CD14-positive monocyte (primary cell): ENCODE results near the gene COTL1. TPM values are rescaled to one million over a fixed set of nuclear protein-coding genes. Genes with fewer than 3 reads are reported as not detected.

Experiments
- DNase-seq, 3 donors: peaks; one replicate each; pipeline ENCODE4 v3.0.0-alpha.2; 2011 to 2022
- H2AFZ ChIP-seq: 2 replicates; pipeline ENCODE4 v1.6.0; 2012; ENCODE audit warnings: mild to moderate bottlenecking, low read depth, low read length, inconsistent platforms; ENCODE audit not compliant: insufficient read depth, poor library complexity, severe bottlenecking
- H3K27ac ChIP-seq, 2 donors: 1 replicate in 1 of 2; 2 replicates in 1 of 2; pipeline ENCODE4 v1.5.1; 2012 to 2013; ENCODE audit warnings: low read length in 2 of 2, control low read depth in 1 of 2, inconsistent platforms in 1 of 2, low read depth in 1 of 2, mild to moderate bottlenecking in 1 of 2
- H3K27me3 ChIP-seq, 2 donors: one replicate each; pipeline versions ENCODE4 v1.6.0 to v1.6.1; 2011 to 2013; ENCODE audit warnings: low read length in 2 of 2; ENCODE audit not compliant: control insufficient read depth in 2 of 2, insufficient read depth in 2 of 2
- H3K36me3 ChIP-seq, 2 donors: replicated peaks in 1 of 2; 1 replicate in 1 of 2; 2 replicates in 1 of 2; pipeline versions ENCODE4 v1.5.1 to v1.6.1; 2012 to 2013; ENCODE audit warnings: low read length in 2 of 2, control low read depth in 1 of 2, inconsistent platforms in 1 of 2, mild to moderate bottlenecking in 1 of 2; ENCODE audit not compliant: insufficient read depth in 2 of 2, control insufficient read depth in 1 of 2
- H3K4me1 ChIP-seq, 2 donors: 1 replicate in 1 of 2; 2 replicates in 1 of 2; pipeline versions ENCODE4 v1.5.1 to v1.6.1; 2012 to 2013; ENCODE audit warnings: low read length in 2 of 2, control low read depth in 1 of 2, inconsistent platforms in 1 of 2, mild to moderate bottlenecking in 1 of 2, moderate library complexity in 1 of 2; ENCODE audit not compliant: insufficient read depth in 2 of 2, control insufficient read depth in 1 of 2
- H3K4me2 ChIP-seq: replicated peaks from 2 replicates; pipeline ENCODE3; 2012; ENCODE audit warnings: low read length, moderate library complexity, mild to moderate bottlenecking; ENCODE audit not compliant: poor library complexity, severe bottlenecking; ENCODE audit errors: extremely low read depth
- H3K4me3 ChIP-seq, 3 experiments: fragments of 200-600 bp in 1 of 3; sonication (generic) in 1 of 3; replicated peaks in 1 of 3; 1 replicate in 2 of 3; 2 replicates in 1 of 3; pipeline ENCODE4 v1.5.1; 2011 to 2013; ENCODE audit warnings: low read length in 3 of 3, mild to moderate bottlenecking in 3 of 3, control low read depth in 2 of 3, low read depth in 2 of 3, inconsistent platforms in 1 of 3, moderate library complexity in 1 of 3
- H3K79me2 ChIP-seq: 2 replicates; pipeline ENCODE4 v1.6.0; 2012; ENCODE audit warnings: mild to moderate bottlenecking, control low read depth, inconsistent platforms, low read length, moderate library complexity; ENCODE audit not compliant: insufficient read depth
- H3K9ac ChIP-seq: 2 replicates; pipeline ENCODE4 v1.6.0; 2017; ENCODE audit warnings: low read length, mild to moderate bottlenecking; ENCODE audit not compliant: insufficient read depth, poor library complexity, severe bottlenecking
- H3K9me3 ChIP-seq, 2 donors: replicated peaks in 1 of 2; 1 replicate in 1 of 2; 2 replicates in 1 of 2; pipeline versions ENCODE4 v1.5.1 to v1.6.1; 2012 to 2013; ENCODE audit warnings: low read length in 2 of 2, control low read depth in 1 of 2; ENCODE audit not compliant: control insufficient read depth in 1 of 2, insufficient read depth in 1 of 2
- H4K20me1 ChIP-seq: 2 replicates; pipeline ENCODE4 v1.6.0; 2012; ENCODE audit warnings: mild to moderate bottlenecking, low read length, control low read depth, moderate library complexity; ENCODE audit not compliant: insufficient read depth
- H3K27ac Mint-ChIP-seq, 7 donors: one replicate each; pipeline ENCODE4 v1.8.0; 2020; ENCODE audit warnings: mild to moderate bottlenecking in 7 of 7, mixed read lengths in 7 of 7, moderate library complexity in 6 of 7, inconsistent platforms in 2 of 7
- H3K27me3 Mint-ChIP-seq, 3 donors: one replicate each; pipeline ENCODE4 v1.8.0; 2021 to 2022; ENCODE audit warnings: low read depth in 3 of 3, mild to moderate bottlenecking in 3 of 3, mixed read lengths in 3 of 3, moderate library complexity in 3 of 3, inconsistent platforms in 1 of 3
- H3K36me3 Mint-ChIP-seq, 2 donors: one replicate each; pipeline ENCODE4 v1.8.0; 2020; ENCODE audit warnings: mixed read lengths in 2 of 2, inconsistent platforms in 1 of 2, mild to moderate bottlenecking in 1 of 2
- H3K4me1 Mint-ChIP-seq: one replicate; pipeline ENCODE4 v1.8.0; 2020; ENCODE audit warnings: mild to moderate bottlenecking, mixed read lengths
- H3K4me3 Mint-ChIP-seq, 2 donors: one replicate each; pipeline ENCODE4 v1.8.0; 2020; ENCODE audit warnings: mild to moderate bottlenecking in 2 of 2, mixed read lengths in 2 of 2, moderate library complexity in 1 of 2
- H3K9me3 Mint-ChIP-seq, 7 donors: one replicate each; pipeline ENCODE4 v1.8.0; 2020 to 2022; ENCODE audit warnings: mixed read lengths in 7 of 7, mild to moderate bottlenecking in 6 of 7, moderate library complexity in 6 of 7, inconsistent platforms in 2 of 7
- WGBS: methylation state at CpG from one replicate; pipeline ENCODE4 v1.1.5; 2013; ENCODE audit warnings: missing lambda C conversion rate; ENCODE audit not compliant: insufficient coverage; 5-methylcytosine and 5-hydroxymethylcytosine counted together
- intact Hi-C, 2 donors: fragments of 100-400 bp; cut with micrococcal nuclease; formaldehyde crosslinking; loops; one replicate each; pipeline versions ENCODE4 v1.15.0 to v1.15.1; 2023
- polyA plus RNA-seq, 3 donors: library from polyadenylated mRNA; depleted of rRNA in 1 of 3; unstranded in 2 of 3; stranded (reverse) in 1 of 3; fragments of 300-500 nt in 2 of 3; fragments of >200 nt in 1 of 3; fragmentation: Illumina TruSeq in 2 of 3; gene quantifications; 1 replicate in 2 of 3; 2 replicates in 1 of 3; pipeline ENCODE4 v1.2.3, GENCODE V29; 2012 to 2021
- TF ChIP-seq, protein P1 (sequence below): fragments of 200-600 bp; IDR thresholded peaks from one replicate; pipeline ENCODE4 v1.8.0; 2022; ENCODE audit warnings: antibody characterized with exemption, mild to moderate bottlenecking

The COTL1 gene
- polyA plus RNA-seq, 3 donors: 648 to 1,843 (median 1,643) TPM

DNA sequence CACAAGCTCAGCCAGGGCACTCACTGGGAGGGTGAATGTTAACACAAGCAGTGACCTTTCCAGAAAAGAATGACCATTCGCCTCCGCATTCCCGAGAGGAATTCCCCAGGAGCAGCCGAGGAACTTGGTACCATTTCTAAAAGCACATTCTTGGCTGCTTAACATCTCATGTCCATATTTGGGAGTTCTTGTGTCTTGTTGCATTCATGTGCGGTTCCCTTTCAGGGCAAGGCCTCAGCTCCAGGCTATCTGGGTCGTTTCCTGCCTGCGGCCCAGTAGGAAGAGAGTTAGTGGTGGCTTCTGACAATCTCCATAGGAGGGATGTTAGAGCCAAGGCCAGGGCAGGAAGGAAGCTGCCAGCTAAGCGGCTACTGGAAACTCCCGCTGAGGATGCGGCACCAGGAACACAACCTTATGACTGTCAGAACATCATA lies 85.6 kb downstream of the COTL1 start:
- TF ChIP-seq, protein P1, sequence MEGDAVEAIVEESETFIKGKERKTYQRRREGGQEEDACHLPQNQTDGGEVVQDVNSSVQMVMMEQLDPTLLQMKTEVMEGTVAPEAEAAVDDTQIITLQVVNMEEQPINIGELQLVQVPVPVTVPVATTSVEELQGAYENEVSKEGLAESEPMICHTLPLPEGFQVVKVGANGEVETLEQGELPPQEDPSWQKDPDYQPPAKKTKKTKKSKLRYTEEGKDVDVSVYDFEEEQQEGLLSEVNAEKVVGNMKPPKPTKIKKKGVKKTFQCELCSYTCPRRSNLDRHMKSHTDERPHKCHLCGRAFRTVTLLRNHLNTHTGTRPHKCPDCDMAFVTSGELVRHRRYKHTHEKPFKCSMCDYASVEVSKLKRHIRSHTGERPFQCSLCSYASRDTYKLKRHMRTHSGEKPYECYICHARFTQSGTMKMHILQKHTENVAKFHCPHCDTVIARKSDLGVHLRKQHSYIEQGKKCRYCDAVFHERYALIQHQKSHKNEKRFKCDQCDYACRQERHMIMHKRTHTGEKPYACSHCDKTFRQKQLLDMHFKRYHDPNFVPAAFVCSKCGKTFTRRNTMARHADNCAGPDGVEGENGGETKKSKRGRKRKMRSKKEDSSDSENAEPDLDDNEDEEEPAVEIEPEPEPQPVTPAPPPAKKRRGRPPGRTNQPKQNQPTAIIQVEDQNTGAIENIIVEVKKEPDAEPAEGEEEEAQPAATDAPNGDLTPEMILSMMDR: no peak
- H3K36me3 Mint-ChIP-seq: peaks cover 3 to 12% of the 10 kb centered on the region in 2 donors
- WGBS: 36% methylated on average over 10 of the region's 10 CpGs

DNA sequence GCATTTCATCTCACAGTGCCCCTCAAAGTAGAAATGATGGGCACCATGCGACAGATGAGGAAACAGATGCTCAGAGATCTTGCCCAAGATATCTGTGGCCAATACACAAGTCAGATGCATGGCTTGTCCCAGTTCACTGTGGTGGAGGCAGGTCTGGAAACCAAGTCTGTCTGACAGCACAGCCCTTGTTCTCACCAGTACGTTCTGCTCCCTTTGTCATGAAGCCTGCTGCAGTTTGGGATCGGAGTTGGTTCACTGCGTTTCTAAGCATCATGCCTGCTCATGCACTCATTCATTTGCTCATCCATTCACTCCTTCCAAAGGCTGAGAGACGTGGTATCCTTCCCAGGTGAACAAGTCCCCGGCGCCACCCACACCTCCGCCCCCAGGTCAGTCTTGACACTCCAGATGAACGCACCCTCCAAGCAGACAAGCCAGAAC lies 86.2 kb downstream of the COTL1 start:
- H3K4me1 Mint-ChIP-seq: peaks cover 42% of the 10 kb centered on the region
- no peak for DNase-seq
- H3K4me3 Mint-ChIP-seq: peak overlapping the region in 1 of 2 donors; percentile 56
- Histone ChIP-seq H3K9ac (no peak overlapping the region), H3K27ac (no peak overlapping the region), H3K27me3 (no peaks in the 10 kb centered on the region), H3K36me3 (no peaks in the 10 kb centered on the region), H4K20me1 (peaks cover 4% of the 10 kb centered on the region), H3K4me3 (no peak overlapping the region), H2AFZ (no peak overlapping the region), H3K4me1 (peaks cover 43 to 50% of the 10 kb centered on the region in 2 donors), H3K9me3 (peaks cover 4 to 10% of the 10 kb centered on the region in 2 donors), H3K79me2 (no peaks in the 10 kb centered on the region), H3K4me2 (no peak overlapping the region)
- intact Hi-C loops: no loop called here
- peaks cover 3 to 12% of the 10 kb centered on the region in 2 donors for H3K36me3 Mint-ChIP-seq
- H3K27me3 Mint-ChIP-seq: peaks cover 4 to 15% (median 8%) of the 10 kb centered on the region in 3 donors
- no peak overlapping the region for H3K27ac Mint-ChIP-seq
- TF ChIP-seq, protein P1: no peak
- H3K9me3 Mint-ChIP-seq: peaks cover 8 to 13% (median 11%) of the 10 kb centered on the region in 7 donors
- 84% methylated on average over 9 of the region's 9 CpGs for WGBS

More for the DNA sequence above, 85.6 kb downstream of the COTL1 start:
- intact Hi-C loops: no loop called here
- Histone ChIP-seq H3K4me2 (no peak overlapping the region), H3K27ac (no peak overlapping the region), H3K36me3 (no peaks in the 10 kb centered on the region), H3K27me3 (no peaks in the 10 kb centered on the region), H3K4me3 (no peak overlapping the region), H3K9me3 (peaks cover 4 to 10% of the 10 kb centered on the region in 2 donors), H3K9ac (no peak overlapping the region), H4K20me1 (peaks cover 4% of the 10 kb centered on the region), H2AFZ (no peak overlapping the region), H3K79me2 (no peaks in the 10 kb centered on the region), H3K4me1 (peaks cover 37 to 44% of the 10 kb centered on the region in 2 donors)
- peak; percentile 26 to 74 (median 42) for DNase-seq
- no peak overlapping the region for H3K4me3 Mint-ChIP-seq
- H3K27me3 Mint-ChIP-seq: peaks cover 4 to 15% (median 8%) of the 10 kb centered on the region in 3 donors
- H3K9me3 Mint-ChIP-seq: peaks cover 9 to 13% (median 11%) of the 10 kb centered on the region in 7 donors
- H3K4me1 Mint-ChIP-seq: peaks cover 36% of the 10 kb centered on the region
- no peak overlapping the region for H3K27ac Mint-ChIP-seq
